PC-9 (cell line): Measurements from ENCODE around the gene SEC31A. TPM values are rescaled to one million over a fixed set of nuclear protein-coding genes. Genes with fewer than 3 reads are reported as not detected.
"Not testable (repeated sequence)": the region's sequence is repeated elsewhere in the genome, so short reads cannot be mapped to it uniquely, and the experiment has no call there.

ENCODE experiments used
- BruUV-seq: library from RNA; stranded (reverse); fragments of 400-500 nt; replicated peaks from 2 replicates; lab custom pipeline; 2021; lab: Mats Ljungman, UMichigan
- CTCF ChIA-PET: fragments of 300-600 bp; sonication (Branson Sonifier 250); formaldehyde crosslinking; loops from one replicate; lab custom pipeline; 2022; ENCODE audit warnings: antibody characterized with exemption; lab: Charles Lee
- POLR2A ChIA-PET: fragments of 300-600 bp; sonication (Branson Sonifier 250); formaldehyde crosslinking; loops from one replicate; lab custom pipeline; 2022; ENCODE audit warnings: antibody characterized with exemption; ENCODE audit not compliant: unreplicated experiment; lab: Charles Lee
- DNase-seq, 2 experiments: peaks; one replicate each; pipeline versions ENCODE4 v3.0.0 to v3.0.0-alpha.2; 2015 to 2022; ENCODE audit warnings: mixed read lengths in 1 of 2
- H2AFZ ChIP-seq: fragments of 200-600 bp; sonication (generic); 2 replicates; pipeline ENCODE4 v1.8.1; 2017; ENCODE audit warnings: antibody characterized with exemption
- H3F3A ChIP-seq: fragments of 200-600 bp; sonication (generic); 2 replicates; pipeline ENCODE4 v1.8.1; 2017; ENCODE audit warnings: antibody characterized with exemption, mild to moderate bottlenecking, low read depth; ENCODE audit not compliant: insufficient read depth
- H3K27ac ChIP-seq: fragments of 200-600 bp; sonication (generic); 2 replicates; pipeline ENCODE4 v1.6.1; 2016; ENCODE audit warnings: mixed run types
- H3K27me3 ChIP-seq: fragments of 200-600 bp; sonication (generic); 2 replicates; pipeline ENCODE4 v1.6.1; 2016; ENCODE audit warnings: low read depth, mixed run types; ENCODE audit not compliant: insufficient read depth
- H3K36me3 ChIP-seq: fragments of 200-600 bp; sonication (generic); 2 replicates; pipeline ENCODE4 v1.6.1; 2016; ENCODE audit warnings: low read depth, mixed run types
- H3K4me1 ChIP-seq: fragments of 200-600 bp; sonication (generic); replicated peaks from 2 replicates; pipeline ENCODE4 v1.6.1; 2016; ENCODE audit warnings: mixed run types; ENCODE audit not compliant: insufficient read depth
- H3K4me2 ChIP-seq: fragments of 200-600 bp; sonication (generic); 2 replicates; pipeline ENCODE4 v1.6.1; 2017; ENCODE audit warnings: mixed run types
- H3K4me3 ChIP-seq: fragments of 200-600 bp; sonication (generic); 2 replicates; pipeline ENCODE4 v1.6.1; 2016; ENCODE audit warnings: mixed run types
- H3K79me2 ChIP-seq: fragments of 200-600 bp; sonication (generic); 2 replicates; pipeline ENCODE4 v1.6.1; 2017; ENCODE audit warnings: low read depth, mixed run types
- H3K9me2 ChIP-seq: fragments of 200-600 bp; sonication (generic); 2 replicates; pipeline ENCODE4 v1.8.1; 2017; ENCODE audit warnings: mild to moderate bottlenecking; ENCODE audit not compliant: insufficient read depth
- H3K9me3 ChIP-seq: fragments of 200-600 bp; sonication (generic); 2 replicates; pipeline ENCODE4 v1.8.1; 2016; ENCODE audit warnings: low read depth; ENCODE audit not compliant: insufficient read depth
- H4K20me1 ChIP-seq: fragments of 200-600 bp; sonication (generic); 2 replicates; pipeline ENCODE4 v1.8.1; 2017; ENCODE audit not compliant: insufficient read depth
- CTCF ChIP-seq: fragments of 200-600 bp; sonication (generic); conservative IDR thresholded peaks from 2 replicates; pipeline ENCODE4 v1.6.1; 2017; ENCODE audit warnings: mixed run types, antibody characterized with exemption, mild to moderate bottlenecking, moderate library complexity
- EZH2 ChIP-seq: fragments of 200-600 bp; sonication (generic); IDR thresholded peaks from 2 replicates; pipeline ENCODE4 v1.8.0; 2017; ENCODE audit warnings: antibody characterized with exemption, low read depth
- intact Hi-C: fragments of 100-400 bp; cut with micrococcal nuclease; formaldehyde crosslinking; loops from one replicate; pipeline ENCODE4 v1.10.0; 2022; ENCODE audit not compliant: unreplicated experiment
- total RNA-seq: library from RNA; stranded (reverse); gene quantifications from 2 replicates; pipeline ENCODE4 v1.2.3, GENCODE V29; 2021

The SEC31A gene
- total RNA-seq, 1 experiment from 2014 or later = 95.5 TPM

GRCh38 chr4:82865592-82865991 lies 25.4 kb downstream of the SEC31A start:
- no TSS peak for BruUV-seq
- H3K36me3 ChIP-seq = peaks cover 30% of the 10 kb centered on the region
- H3K27me3 ChIP-seq = no peaks in the 10 kb centered on the region
- ChIA-PET CTCF (interaction anchor here (0.6 kb wide), 1 partner anchor 21 kb away, joined by 6 read pairs; no protein-coding TSS in a partner anchor), POLR2A (interaction anchor here (0.5 to 1.1 kb wide), 5 partner anchors 17 to 279 kb away, joined by 3 to 8 read pairs (median 5); partner anchors contain the start of genes SCD5 and THAP9)
- peak overlapping the region; percentile 81 for H3K27ac ChIP-seq
- H3K9me3 ChIP-seq = no peaks in the 10 kb centered on the region
- peak; percentile 16 to 86 for DNase-seq
- H4K20me1 ChIP-seq = 0 out of 2 replicates have a peak, but pooled peaks cover 3% of the 10 kb centered on the region
- peaks cover 5% of the 10 kb centered on the region; the same call in 1 of the 2 replicates for H3K4me1 ChIP-seq
- peaks cover 3% of the 10 kb centered on the region; the same call in 1 of the 2 replicates for H3F3A ChIP-seq
- no peak overlapping the region for H3K4me3 ChIP-seq
- H3K79me2 ChIP-seq = no peaks in the 10 kb centered on the region
- no peak overlapping the region for H3K4me2 ChIP-seq
- no peak overlapping the region for H2AFZ ChIP-seq
- no peak for TF ChIP-seq CTCF
- TF ChIP-seq EZH2 = no peak
- H3K9me2 ChIP-seq = no peaks in the 10 kb centered on the region
- intact Hi-C loops = loop anchor here (2.0 kb wide), 1 partner anchor 33 kb away; no protein-coding TSS in a partner anchor

- H4K20me1 ChIP-seq = 0 out of 2 replicates have a peak, but pooled peaks cover 3% of the 10 kb centered on the region
These were observed 26.5 kb downstream of the SEC31A start for GRCh38 chr4:82864336-82864979.

GRCh38 chr4:82861529-82861928 lies 29.4 kb downstream of the SEC31A start:
- Histone ChIP-seq H3K79me2 (no peaks in the 10 kb centered on the region), H3K4me3 (no peak overlapping the region), H4K20me1 (0 out of 2 replicates have a peak, but pooled peaks cover 3% of the 10 kb centered on the region), H3K27me3 (no peaks in the 10 kb centered on the region), H3F3A (peaks cover 3% of the 10 kb centered on the region; the same call in 1 of the 2 replicates), H2AFZ (no peak overlapping the region), H3K27ac (no peak overlapping the region), H3K9me3 (no peaks in the 10 kb centered on the region), H3K4me1 (peaks cover under 1% of the 10 kb centered on the region; the same call in 1 of the 2 replicates), H3K4me2 (no peak overlapping the region), H3K36me3 (peaks cover 28% of the 10 kb centered on the region), H3K9me2 (no peaks in the 10 kb centered on the region)
- DNase-seq = no peak
- TF ChIP-seq CTCF (no peak), EZH2 (no peak)
- intact Hi-C loops = no loop called here
- BruUV-seq = no TSS peak
- ChIA-PET CTCF (no interaction called here), POLR2A (no interaction called here)

More at GRCh38 chr4:82864336-82864979, 26.5 kb downstream of the SEC31A start:
- no peaks in the 10 kb centered on the region for H3K9me2 ChIP-seq
- no peaks in the 10 kb centered on the region for H3K9me3 ChIP-seq
- no peak overlapping the region for H3K4me3 ChIP-seq
- H2AFZ ChIP-seq = no peak overlapping the region
- peaks cover 30% of the 10 kb centered on the region for H3K36me3 ChIP-seq
- CTCF ChIA-PET = no interaction called here
- POLR2A ChIA-PET = no interaction called here
- no peaks in the 10 kb centered on the region for H3K27me3 ChIP-seq
- intact Hi-C loops = loop anchor here (2.0 kb wide), 1 partner anchor 34 kb away; no protein-coding TSS in a partner anchor
- peaks cover 5% of the 10 kb centered on the region; the same call in 1 of the 2 replicates for H3K4me1 ChIP-seq
- DNase-seq = no peak
- TF ChIP-seq EZH2 (no peak), CTCF (no peak)
- no peak overlapping the region for H3K27ac ChIP-seq
- H3K4me2 ChIP-seq = no peak overlapping the region
- H3K79me2 ChIP-seq = no peaks in the 10 kb centered on the region
- H3F3A ChIP-seq = peaks cover 3% of the 10 kb centered on the region; the same call in 1 of the 2 replicates
- BruUV-seq = no TSS peak

GRCh38 chr4:82860487-82860886 lies 30.5 kb downstream of the SEC31A start:
- H3K27ac ChIP-seq, DNase-seq, H3K9me2 ChIP-seq, H3K4me3 ChIP-seq, H2AFZ ChIP-seq, H3K27me3 ChIP-seq, H3K4me2 ChIP-seq, H3K9me3 ChIP-seq, H3K79me2 ChIP-seq, H3K4me1 ChIP-seq, H3F3A ChIP-seq, intact Hi-C loops, H4K20me1 ChIP-seq, POLR2A ChIA-PET, BruUV-seq: not testable (repeated sequence)
- peaks cover 24% of the 10 kb centered on the region for H3K36me3 ChIP-seq
- CTCF ChIA-PET = interaction anchor here (1.0 kb wide), 1 partner anchor 27 kb away, joined by 4 read pairs; no protein-coding TSS in a partner anchor
